LHCN-M2 (cell line): ENCODE results near the gene ZNF584. TPM values are rescaled to one million over a fixed set of nuclear protein-coding genes. Genes with fewer than 3 reads are reported as not detected.

Experiments
- DNase-seq: peaks from one replicate; pipeline ENCODE4 v3.0.0-alpha.2; 2012; ENCODE audit warnings: low read depth
- total RNA-seq: library from RNA; depleted of rRNA; stranded (reverse); fragments of >200 nt; gene quantifications from 2 replicates; pipeline ENCODE4 v1.2.3, GENCODE V29; 2014

ZNF584 gene
- total RNA-seq, 1 experiment from 2014 or later: 18.8 TPM

DNA sequence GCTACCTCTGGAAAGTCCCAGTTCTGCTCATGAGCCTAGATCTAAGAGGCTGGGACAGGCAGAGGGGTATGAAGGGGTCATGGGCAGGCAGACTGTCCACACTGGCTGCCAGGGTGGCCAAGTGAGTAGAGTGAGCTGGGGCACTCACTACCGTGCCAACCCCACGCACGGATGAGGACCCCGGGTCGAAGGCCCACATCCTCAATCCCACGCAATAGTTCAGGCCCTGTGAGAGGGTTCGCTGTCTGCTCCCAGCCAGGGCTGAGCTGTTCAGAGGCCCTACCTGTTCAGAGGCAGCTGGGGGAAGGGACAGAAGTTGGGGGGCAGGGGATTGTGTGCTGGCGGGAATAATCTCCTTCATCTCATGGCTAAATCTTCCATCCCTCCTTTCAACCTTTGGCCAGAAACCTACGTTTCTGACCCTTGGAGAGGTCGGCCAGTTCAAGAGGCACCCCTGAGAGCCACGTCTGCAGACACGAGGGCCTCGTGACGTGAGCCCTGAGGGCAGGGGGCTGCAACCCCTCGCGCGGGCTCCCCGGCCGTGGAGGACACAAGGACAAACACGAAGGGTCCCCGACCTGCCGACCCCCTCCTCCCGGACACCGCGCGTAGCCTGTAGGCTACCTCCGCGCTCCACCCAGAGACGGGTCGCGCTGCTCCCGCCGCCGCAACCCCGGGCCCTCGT lies 22.4 kb upstream of the ZNF584 start:
- DNase-seq: no peak

GRCh38 chr19:58386576-58387337 lies 21.7 kb upstream of the ZNF584 start, which contains the start of gene RPS5:
Gene RPS5, plus strand, starts transcription at chr19:58387269. Its CDS starts 869 bp downstream, at chr19:58388138.
- peak; percentile 99 for DNase-seq

- DNase-seq: peak; percentile 55
Measured at GRCh38 chr19:58387338-58388174, 20.9 kb upstream of the ZNF584 start.

GRCh38 chr19:58388175-58388526 lies 20.3 kb upstream of the ZNF584 start:
- no peak for DNase-seq

DNA sequence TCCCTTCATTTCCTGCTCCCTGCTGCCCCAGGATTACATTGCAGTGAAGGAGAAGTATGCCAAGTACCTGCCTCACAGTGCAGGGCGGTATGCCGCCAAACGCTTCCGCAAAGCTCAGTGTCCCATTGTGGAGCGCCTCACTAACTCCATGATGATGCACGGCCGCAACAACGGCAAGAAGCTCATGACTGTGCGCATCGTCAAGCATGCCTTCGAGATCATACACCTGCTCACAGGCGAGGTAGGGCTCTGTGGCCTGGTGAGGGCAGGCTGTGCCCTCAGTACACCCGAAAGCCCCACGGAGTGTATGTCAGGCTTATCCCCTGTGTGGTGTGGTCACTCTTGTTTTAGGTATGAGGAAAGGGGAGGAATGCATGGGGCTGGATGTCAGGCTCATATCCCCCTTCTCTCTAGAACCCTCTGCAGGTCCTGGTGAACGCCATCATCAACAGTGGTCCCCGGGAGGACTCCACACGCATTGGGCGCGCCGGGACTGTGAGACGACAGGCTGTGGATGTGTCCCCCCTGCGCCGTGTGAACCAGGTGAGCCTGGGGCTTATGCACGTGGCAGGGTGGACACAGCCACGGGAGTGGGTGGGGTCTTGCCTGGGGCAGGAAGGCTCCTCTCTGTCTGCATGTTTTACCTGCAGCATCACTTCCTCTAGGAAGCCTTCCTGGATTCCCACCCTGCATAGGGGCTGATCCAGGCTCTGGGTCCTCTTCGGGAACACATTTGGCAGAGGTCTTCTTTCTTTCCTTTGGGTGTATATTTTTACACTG lies 15.3 kb upstream of the ZNF584 start:
- no peak for DNase-seq

- no peak for DNase-seq
Measured at GRCh38 chr19:58393725-58394033, 14.8 kb upstream of the ZNF584 start.

DNA sequence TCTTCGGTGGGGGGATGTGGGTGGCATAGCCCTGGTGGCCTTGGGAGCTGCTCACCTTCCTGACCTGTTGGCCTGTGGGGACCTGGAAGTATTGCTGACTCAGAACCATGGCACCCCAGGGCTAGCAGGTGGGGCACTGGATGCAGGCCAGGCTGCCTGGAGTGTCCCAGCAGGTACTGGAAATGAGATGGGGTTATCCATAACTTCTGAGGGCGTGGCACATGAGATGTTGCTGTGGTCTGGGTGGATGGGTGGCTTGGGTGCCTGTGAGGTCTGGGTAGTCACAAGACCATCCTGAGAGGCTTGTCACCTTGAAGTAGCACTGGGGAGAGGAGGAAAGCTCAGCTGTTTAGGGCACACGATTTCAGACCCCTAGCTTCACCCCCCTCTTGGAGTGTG lies 13.6 kb upstream of the ZNF584 start:
- no peak for DNase-seq

GRCh38 chr19:58395220-58395978 lies 13.1 kb upstream of the ZNF584 start, which contains the start of gene RNF225:
Gene RNF225, plus strand, starts transcription at chr19:58395656. Its CDS starts 434 bp downstream, at chr19:58396090.
- no peak for DNase-seq

DNA sequence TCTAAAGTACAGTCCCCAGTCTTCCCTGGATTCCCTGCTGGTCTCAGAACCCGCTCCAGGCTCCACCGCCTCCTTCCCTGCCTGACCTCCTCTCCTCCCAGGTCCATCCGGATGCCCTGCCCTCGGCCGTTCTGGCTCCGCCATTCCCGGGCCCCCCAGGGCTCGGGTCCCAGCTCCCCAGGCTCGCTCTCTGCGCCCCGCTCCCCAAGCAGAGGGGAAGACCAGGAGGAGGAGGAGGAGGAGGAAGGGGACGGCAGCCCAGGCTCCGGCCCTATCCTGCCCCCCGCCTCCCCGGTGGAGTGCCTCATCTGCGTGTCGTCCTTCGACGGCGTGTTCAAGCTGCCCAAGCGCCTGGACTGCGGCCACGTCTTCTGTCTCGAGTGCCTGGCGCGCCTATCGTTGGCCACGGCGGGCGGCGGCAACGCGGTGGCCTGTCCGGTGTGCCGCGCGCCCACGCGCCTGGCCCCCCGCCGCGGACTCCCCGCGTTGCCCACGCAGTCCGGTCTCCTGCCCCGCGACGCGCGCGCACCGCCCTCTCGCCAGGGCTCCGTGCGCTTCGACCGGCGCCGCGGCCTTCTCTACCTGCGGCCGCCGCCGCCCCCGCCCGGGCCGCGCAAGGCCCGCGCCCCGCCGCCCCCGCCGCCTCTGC lies 12.3 kb upstream of the ZNF584 start:
- no peak for DNase-seq

- no peak for DNase-seq
Measured at GRCh38 chr19:58396691-58397532, 11.5 kb upstream of the ZNF584 start.

DNA sequence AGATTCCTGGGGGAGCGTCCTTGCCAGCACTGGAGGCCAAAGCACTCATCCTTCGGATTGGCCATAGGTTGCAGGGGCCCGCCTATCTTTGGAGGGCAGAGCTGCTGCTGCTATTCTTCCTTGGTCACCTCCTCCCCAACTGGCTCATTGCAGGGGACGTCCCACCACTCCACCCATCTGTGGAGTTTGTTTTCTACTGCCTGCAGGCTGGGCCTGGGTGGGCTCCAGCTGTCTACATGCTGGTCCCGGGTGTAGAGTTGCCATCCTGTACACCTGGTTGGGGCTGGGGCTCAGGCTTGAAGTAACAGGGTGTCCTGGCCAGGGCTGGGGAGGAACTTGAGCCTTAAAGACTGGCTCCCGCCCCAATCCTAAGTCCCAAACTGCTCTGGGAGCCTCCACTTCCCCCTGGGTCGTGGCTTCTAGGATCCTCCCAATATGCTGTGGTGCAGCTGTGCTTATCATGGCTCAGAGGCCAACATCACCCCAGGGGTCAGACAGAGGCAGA lies 10.9 kb upstream of the ZNF584 start:
- DNase-seq: no peak

DNA sequence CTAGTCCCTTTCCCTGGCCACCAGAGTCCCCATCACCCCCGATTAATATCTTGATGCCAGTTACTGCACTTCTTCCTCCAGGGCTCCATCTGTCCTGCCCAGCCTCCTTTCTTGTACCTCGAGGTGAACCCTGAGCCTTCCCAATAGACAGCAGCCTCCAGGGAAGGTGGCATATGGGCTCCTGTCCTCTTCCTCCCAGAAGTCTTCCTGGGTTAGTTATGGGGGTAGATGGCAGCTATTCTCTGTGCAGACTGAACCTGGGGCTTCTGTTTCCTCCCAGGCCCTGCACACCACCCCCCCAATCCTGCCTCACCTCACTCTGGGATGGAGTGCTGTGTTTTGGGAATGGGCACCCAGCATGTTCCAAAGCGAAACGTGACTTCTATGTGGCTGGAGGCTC lies 10.4 kb upstream of the ZNF584 start:
- no peak for DNase-seq

DNA sequence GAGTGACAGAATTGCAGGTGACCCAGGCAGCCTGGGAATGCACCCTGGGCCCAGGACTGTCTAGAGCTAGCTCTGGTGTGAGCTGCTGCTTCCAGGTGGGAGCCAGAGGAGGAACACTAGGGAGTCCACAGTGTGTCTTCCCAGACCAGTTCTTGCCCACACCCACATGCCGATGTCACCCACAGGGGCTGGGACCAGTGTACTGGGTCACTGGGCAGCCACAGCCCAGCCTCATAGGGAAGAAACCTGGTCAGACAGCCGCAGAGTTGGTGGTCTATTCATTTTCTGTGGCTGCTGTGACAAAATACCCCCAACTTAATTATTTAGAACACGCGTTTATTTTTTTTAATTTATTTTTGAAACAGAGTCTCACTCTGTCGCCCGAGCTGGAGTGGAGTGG lies 9.9 kb upstream of the ZNF584 start:
- no peak for DNase-seq

GRCh38 chr19:58399903-58400302 lies 8.5 kb upstream of the ZNF584 start:
- DNase-seq: no peak

DNA sequence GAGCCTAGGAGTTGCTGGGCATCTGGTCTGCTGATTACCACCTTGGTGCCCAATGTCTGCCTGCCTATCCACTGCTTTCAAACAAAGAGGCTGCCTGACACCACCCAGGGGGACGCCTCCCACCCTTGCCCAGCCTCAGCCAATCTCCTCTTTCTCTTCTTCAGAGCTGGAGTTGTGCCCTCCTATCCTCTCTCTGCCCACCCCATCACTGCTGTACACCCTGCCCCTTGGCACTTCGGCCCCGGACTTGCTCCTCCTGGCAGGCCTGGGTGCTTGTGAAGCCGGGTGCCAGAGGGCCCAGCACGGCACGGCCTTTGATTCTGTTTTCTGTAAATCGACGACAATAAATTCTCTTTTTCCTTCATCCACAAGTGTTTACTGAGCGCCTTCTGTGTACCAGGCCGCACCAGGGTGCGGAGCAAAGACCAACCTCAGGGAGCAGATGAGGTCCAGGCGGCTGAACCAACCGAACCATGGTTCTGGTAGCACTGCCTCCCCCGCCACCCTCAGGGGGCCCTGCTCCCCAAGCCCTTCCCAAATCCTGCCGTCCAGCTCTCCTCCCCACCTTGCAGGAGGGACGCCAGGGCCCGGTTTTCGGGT lies 8.0 kb upstream of the ZNF584 start:
- DNase-seq: no peak

- peak; percentile 98 for DNase-seq
Measured at GRCh38 chr19:58400916-58401839, 7.3 kb upstream of the ZNF584 start.

DNA sequence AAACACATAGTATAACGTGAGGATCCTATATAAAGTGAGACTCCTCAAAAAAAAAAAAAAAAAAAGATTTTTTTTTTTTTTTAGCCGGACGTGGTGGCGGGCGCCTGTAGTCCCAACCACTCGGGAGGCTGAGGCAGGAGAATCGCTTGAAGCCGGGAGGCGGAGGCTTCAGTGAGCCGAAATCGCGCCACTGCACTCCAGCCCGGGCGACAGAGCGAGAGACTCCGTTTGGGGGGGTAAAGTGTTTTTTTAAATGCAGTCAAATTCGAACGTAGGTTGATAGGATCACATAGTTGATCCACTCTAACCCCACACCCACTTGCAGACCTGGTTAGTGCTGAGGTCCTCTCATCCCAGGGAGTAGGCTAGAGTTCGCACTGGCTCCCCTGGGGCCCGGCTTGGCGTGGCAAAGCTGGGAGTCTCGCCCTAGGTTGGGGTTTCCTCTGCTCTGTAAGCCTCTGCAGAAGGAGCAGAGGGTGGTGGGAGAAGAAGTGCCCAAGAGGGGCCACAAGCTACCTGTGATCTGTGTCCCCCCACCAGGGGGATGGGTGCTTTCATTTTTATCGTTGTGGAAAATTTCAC lies 6.5 kb upstream of the ZNF584 start:
- DNase-seq: no peak
